ENCODE results near the gene KCNC1.

The KCNC1 gene

DNA sequence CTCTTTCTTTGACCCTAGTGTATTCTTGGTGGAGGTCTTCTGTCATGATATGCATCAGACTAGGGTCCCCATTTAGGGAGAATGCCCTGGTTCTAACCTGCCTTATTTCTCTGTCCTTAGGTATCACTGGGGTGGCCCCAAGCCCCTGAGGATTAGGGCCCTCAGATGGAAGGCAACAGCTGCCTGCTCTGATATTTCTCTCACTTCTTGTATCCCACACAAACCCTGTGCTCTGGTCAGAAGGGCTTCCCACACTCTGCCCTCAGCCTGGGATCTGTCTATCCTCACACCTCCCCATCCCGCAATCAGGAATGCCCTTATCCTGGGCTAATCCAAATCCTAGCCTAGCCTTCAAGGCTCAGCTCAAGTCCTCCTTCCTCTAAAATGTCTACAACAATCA is 75.5 kb downstream of the KCNC1 start:
- Mint-ChIP-seq H3K4me3 (no peak overlapping the region), H3K27me3 (no peaks in the 10 kb centered on the region), H3K36me3 (ENCODE audit: low read depth) (peaks cover 4% of the 10 kb centered on the region), H3K27ac (no peak overlapping the region), H3K9me3 (no peaks in the 10 kb centered on the region), H3K4me1 (ENCODE audit: low read depth) (no peaks in the 10 kb centered on the region)
- no peak for DNase-seq

DNA sequence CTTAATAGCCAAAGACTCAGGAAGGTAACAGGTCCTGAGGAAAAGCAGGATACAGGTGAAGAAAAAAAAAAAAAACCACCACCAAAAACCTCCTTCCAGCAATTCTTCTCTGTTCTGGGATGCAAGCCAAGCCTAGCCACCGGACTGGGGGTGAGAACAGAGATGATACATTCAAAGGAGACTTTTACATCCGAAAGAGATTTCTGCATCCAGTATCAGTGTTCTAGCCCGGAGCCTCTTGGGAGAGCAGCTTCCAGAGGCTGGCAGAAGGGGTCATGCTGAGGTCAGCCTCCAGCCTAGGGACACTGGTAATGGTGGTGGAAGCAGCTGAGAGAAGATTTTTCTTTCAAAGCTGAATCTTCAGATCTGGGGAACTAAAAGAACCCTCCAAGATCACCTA is 76.2 kb downstream of the KCNC1 start:
- DNase-seq: no peak
- Mint-ChIP-seq H3K27me3 (no peaks in the 10 kb centered on the region), H3K9me3 (no peaks in the 10 kb centered on the region), H3K27ac (no peak overlapping the region), H3K4me1 (ENCODE audit: low read depth) (no peaks in the 10 kb centered on the region), H3K4me3 (no peak overlapping the region), H3K36me3 (ENCODE audit: low read depth) (peaks cover 4% of the 10 kb centered on the region)

DNA sequence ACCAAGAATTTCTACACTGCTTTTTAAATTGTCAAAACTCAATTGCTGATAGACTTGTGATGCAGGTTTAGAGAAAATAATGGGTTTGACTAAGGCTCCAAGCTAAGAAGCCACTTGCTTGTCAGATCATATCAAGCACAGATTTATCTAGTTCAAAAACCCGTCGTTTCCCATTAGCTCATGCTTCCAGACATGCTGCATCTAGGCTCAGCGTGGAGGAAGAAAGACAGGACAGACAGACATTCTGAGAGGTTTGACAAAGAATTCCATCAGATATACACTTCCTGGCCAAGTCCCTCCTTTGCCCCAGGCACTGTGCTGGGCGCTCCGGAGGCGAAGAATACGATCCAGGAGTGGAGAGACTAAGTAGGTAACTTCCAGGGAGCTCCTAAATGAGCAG is 76.8 kb downstream of the KCNC1 start:
- no peak for DNase-seq
- no peaks in the 10 kb centered on the region for H3K27me3 Mint-ChIP-seq
- no peak overlapping the region for H3K27ac Mint-ChIP-seq
- H3K9me3 Mint-ChIP-seq: no peaks in the 10 kb centered on the region
- H3K4me1 Mint-ChIP-seq (ENCODE audit: low read depth): no peaks in the 10 kb centered on the region
- H3K36me3 Mint-ChIP-seq (ENCODE audit: low read depth): peaks cover 4% of the 10 kb centered on the region
- no peak overlapping the region for H3K4me3 Mint-ChIP-seq

DNA sequence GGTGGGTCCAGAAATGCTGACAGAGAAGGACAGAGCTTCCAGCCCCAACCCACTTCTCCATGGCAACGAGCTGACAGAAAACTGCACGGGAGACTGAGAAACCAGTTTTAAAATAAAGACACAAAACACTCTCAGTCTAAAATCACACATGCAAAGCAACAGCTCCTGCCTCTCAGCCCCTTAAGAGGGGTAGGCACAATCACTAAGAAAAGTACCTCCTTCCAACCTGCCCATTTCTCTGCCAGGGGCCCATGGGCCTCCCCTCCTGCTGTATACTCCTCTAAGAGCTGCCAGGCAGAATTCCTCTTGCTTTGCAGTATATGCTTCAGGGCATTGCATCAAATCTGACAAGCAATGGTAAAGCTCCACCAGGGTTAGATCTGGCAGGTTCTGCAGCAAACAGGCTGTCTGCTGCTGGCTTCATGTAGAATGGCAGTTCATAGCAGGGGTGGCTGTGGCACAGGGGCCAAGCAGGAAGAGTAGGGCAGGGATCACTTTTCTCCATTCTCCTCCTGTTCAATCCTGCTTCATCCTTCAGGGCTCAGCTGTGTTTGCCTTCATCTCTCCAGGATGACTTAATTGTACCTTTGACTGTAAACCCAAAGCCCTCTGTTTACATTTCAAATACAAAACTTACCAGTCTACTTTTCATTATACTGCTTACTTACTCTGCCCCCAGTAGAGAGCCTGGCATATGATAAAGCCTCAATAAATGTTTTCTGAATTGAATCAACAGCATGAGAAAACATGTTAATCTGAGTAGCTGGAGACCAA is 77.7 kb downstream of the KCNC1 start:
- H3K27ac Mint-ChIP-seq: no peak overlapping the region
- H3K4me1 Mint-ChIP-seq (ENCODE audit: low read depth): no peaks in the 10 kb centered on the region
- H3K36me3 Mint-ChIP-seq (ENCODE audit: low read depth): peaks cover 4% of the 10 kb centered on the region
- no peak overlapping the region for H3K4me3 Mint-ChIP-seq
- H3K9me3 Mint-ChIP-seq: no peaks in the 10 kb centered on the region
- no peaks in the 10 kb centered on the region for H3K27me3 Mint-ChIP-seq
- no peak for DNase-seq

DNA sequence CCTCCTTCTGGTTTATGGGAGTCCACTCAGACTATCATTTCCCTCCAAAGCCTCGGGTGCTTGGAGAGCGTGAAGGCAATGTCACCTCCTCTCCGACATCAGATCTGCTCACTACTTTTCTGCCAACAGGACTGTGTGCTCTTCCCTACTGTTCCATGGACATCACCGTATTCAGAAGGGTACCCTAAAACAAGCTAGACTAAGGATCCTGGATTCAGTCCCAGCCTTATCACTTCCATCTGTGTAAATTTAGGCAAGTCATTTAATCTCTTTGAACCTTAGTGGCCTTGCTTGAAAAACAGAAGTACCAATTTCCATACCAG is 78.2 kb downstream of the KCNC1 start:
- Mint-ChIP-seq H3K36me3 (ENCODE audit: low read depth) (peaks cover 4% of the 10 kb centered on the region), H3K27me3 (no peaks in the 10 kb centered on the region), H3K4me3 (no peak overlapping the region), H3K9me3 (no peaks in the 10 kb centered on the region), H3K4me1 (ENCODE audit: low read depth) (no peaks in the 10 kb centered on the region), H3K27ac (no peak overlapping the region)
- DNase-seq: no peak

DNA sequence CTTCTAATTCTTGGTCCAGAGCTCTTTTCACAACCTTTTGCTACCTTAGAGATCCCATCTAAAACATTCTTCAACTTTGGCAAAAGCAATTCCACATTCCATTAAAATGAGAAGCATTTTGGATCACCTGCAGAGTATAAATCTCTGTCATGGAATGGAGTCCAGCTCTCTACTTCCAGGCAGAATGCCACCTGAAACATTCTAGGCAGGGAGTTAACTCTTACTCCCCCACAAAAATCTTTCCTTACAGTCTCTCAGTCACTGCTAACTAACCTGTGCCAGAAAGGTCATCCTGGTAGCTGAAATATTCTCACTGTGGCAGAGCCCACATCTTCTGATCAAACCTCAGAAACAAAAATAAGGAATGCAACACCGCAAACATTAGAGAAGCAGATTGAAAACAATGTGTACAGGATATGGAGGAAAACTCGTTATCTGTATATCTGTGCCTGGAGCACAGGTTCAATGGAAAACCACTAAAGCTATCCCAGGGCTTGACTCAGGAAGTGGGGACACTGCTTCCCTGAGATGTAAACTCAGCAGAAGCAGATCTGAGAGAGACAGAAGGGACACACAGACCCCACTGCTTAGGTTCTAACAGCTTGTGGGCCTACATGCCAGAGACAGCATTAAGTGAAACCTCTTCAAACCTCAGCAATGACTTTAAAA is 78.9 kb downstream of the KCNC1 start:
- H3K36me3 Mint-ChIP-seq (ENCODE audit: low read depth): peaks cover 4% of the 10 kb centered on the region
- H3K27me3 Mint-ChIP-seq: no peaks in the 10 kb centered on the region
- H3K4me1 Mint-ChIP-seq (ENCODE audit: low read depth): no peaks in the 10 kb centered on the region
- no peak for DNase-seq
- H3K27ac Mint-ChIP-seq: no peak overlapping the region
- no peak overlapping the region for H3K4me3 Mint-ChIP-seq
- H3K9me3 Mint-ChIP-seq: no peaks in the 10 kb centered on the region

DNA sequence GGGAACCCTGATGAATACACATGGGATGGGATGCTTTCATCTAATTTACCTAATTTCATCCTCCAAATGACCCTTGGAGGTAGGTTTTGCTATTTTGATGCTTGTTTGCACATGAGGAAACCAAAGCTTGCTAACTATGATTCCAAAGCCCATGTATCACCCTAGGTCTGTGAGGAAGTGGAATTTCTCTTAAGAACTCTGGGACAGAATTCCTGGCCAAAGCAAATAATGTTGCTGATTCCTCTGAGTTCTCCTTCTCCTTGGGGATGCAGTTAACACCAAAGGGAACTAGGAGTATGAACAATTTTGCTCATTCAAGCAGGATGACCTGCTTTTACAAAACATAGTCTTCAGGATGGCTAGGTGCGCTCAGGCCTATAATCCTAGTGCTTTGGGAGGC is 80.0 kb downstream of the KCNC1 start:
- Mint-ChIP-seq H3K27me3 (no peaks in the 10 kb centered on the region), H3K36me3 (ENCODE audit: low read depth) (peaks cover 4% of the 10 kb centered on the region), H3K27ac (no peak overlapping the region), H3K4me1 (ENCODE audit: low read depth) (no peaks in the 10 kb centered on the region), H3K4me3 (no peak overlapping the region), H3K9me3 (no peaks in the 10 kb centered on the region)
- no peak for DNase-seq

DNA sequence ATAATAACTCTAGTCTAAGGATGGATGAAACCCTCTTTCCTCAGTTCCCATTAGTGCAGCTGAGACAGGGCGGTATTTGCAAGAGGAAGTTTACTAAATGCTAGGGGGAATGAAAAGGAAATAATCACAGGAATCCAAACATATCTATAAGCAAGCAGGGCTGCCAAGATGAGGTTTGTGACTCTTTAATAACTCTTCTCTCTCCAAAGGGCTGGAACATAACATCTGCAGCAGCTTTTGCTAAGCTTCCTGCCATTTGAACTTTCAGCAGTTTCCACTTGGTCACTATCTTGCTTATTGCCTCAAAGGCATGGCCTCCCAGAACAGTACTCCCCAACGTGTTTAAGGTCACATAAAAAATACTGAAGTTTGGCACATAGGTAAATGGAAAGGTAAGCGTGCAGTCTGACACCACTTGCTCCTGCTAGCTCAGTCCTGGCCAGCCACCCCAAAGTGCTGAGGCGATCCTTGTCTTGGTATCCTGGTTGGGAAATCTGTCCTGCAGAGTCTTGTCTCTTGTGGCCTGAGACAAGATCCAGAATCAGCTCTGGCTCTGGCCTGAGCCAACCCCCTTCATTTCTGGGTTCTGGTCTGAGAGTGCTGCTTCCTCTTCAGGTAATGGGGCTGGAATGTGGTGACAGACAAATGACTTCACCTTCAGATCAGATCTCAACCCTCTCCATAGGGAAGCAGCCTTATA is 81.8 kb downstream of the KCNC1 start:
- Mint-ChIP-seq H3K9me3 (no peaks in the 10 kb centered on the region), H3K4me3 (no peak overlapping the region), H3K36me3 (ENCODE audit: low read depth) (peaks cover 4% of the 10 kb centered on the region), H3K27me3 (no peaks in the 10 kb centered on the region), H3K4me1 (ENCODE audit: low read depth) (no peaks in the 10 kb centered on the region), H3K27ac (no peak overlapping the region)
- no peak for DNase-seq

DNA sequence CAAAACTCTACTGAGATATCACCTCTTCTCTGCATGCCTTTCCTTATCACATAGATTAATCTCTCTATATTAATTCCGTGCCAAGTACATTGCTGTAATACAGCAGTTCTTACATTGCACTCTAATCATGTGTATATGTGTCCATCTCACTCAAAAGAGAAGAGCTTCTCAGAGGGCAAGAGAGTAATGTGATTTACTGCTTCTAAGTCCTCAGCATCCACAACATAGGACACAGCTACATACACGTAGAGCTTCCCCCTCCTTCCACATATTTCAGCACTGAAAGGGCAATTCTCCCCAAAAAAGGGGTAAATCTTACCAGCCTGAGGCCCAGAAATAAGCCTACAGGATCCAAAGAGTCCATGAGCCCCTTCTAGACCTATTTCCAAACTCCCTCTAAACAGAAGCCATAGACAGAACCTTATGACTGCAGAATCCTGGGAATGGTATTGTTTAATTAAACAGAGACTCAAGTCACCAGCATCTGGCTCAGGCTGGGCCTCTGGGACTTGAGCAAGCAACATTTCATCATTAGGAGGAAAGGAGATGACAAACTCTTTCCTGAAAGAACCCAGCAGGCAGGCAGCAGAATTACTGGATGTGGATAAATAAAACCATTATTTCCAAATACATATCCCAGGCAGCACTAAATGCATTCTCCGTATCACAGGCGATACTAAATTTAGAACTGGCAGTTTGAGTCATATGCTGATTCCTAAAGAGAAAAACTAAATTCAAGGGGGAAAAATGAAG is 87.2 kb downstream of the KCNC1 start:
- Mint-ChIP-seq H3K27me3 (no peaks in the 10 kb centered on the region), H3K4me3 (no peak overlapping the region), H3K9me3 (no peaks in the 10 kb centered on the region), H3K4me1 (ENCODE audit: low read depth) (no peaks in the 10 kb centered on the region), H3K36me3 (ENCODE audit: low read depth) (no peaks in the 10 kb centered on the region), H3K27ac (no peak overlapping the region)
- no peak for DNase-seq

DNA sequence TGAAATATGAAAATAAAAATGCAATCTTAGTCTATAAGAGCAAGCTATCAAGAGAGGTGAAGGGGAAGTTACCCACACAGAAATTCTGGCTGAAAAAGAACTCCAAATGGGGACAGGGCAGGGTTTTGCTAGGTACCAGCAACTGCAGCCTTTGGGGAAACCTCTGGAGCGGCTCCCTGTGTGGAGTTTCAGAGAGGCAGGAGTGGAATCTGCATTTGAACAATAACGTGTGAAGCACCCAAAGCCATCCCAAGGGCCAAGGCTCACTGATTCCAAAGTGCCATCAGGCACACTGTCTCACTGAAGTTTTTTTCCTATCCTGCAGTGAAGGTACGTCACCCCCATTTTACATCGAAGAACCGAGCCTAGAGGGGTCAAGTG is 87.8 kb downstream of the KCNC1 start:
- Mint-ChIP-seq H3K4me3 (no peak overlapping the region), H3K36me3 (ENCODE audit: low read depth) (peaks cover 4% of the 10 kb centered on the region), H3K27me3 (no peaks in the 10 kb centered on the region), H3K27ac (no peak overlapping the region), H3K9me3 (no peaks in the 10 kb centered on the region), H3K4me1 (ENCODE audit: low read depth) (no peaks in the 10 kb centered on the region)
- no peak for DNase-seq

DNA sequence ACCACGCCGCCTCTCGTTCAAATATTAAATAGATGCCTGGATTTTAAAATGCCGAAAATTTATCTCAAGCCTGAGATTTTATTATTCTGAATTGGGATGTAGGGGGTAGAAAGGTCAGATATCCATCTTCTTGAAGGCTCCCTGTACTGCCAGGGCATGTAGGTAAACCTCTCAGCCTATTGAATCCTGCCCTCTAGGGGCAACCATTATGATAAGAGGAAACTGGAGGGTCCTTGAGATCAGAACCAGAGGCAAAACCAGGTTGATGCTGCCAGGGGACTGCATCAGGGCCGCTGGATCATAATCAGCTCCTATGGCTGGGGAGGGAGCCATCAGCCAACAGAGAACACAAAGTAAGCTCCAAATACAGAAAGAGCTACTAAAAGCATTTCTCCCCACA is 92.4 kb downstream of the KCNC1 start:
- Mint-ChIP-seq H3K27ac (no peak overlapping the region), H3K27me3 (no peaks in the 10 kb centered on the region), H3K36me3 (ENCODE audit: low read depth) (peaks cover 9% of the 10 kb centered on the region), H3K4me1 (ENCODE audit: low read depth) (no peaks in the 10 kb centered on the region), H3K9me3 (no peaks in the 10 kb centered on the region), H3K4me3 (no peak overlapping the region)
- DNase-seq: no peak

DNA sequence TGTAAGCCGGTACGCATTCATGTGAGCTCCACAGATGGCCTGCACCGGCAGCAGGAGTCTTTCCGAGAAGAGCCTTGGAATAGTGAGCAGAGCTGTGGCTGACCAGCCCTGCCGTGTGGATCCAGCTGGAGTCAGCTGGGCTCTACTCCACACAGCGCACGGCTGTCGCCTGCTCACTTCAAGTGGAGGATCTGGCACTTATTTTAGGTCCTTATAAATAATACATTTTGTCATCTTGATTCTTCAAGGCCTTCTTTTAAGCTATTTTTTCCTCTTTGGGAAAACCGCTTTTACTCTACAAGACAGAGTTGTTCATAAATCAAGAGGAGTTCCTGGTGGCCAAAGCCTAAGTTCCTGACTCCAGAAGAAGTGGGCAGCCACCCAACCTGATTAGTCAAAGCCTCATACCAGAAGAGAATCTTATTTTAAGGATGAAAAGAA is 93.8 kb downstream of the KCNC1 start:
- Mint-ChIP-seq H3K4me1 (ENCODE audit: low read depth) (no peaks in the 10 kb centered on the region), H3K27ac (no peak overlapping the region), H3K27me3 (no peaks in the 10 kb centered on the region), H3K4me3 (no peak overlapping the region), H3K36me3 (ENCODE audit: low read depth) (peaks cover 9% of the 10 kb centered on the region), H3K9me3 (no peaks in the 10 kb centered on the region)
- no peak for DNase-seq

DNA sequence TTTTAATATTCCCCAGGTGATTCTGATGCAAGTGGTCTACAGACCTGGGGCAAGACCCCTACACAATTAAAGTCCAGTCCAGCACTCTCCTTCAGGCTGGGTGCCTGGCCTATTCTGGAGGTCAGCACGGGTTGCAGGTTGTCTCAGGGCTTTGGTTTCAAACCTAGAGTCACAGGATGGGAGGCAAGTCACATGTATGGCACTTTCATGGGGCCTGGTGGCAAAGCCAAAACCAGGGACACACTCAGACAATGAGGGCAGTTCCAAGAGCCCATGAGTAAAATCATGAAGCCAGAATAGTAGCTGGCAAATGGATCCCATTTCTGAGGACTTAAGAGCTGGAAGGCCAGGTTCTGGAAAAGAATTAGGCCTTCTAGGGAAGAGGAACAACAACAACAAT is 96.6 kb downstream of the KCNC1 start:
- H3K4me3 Mint-ChIP-seq: no peak overlapping the region
- no peaks in the 10 kb centered on the region for H3K4me1 Mint-ChIP-seq (ENCODE audit: low read depth)

DNA sequence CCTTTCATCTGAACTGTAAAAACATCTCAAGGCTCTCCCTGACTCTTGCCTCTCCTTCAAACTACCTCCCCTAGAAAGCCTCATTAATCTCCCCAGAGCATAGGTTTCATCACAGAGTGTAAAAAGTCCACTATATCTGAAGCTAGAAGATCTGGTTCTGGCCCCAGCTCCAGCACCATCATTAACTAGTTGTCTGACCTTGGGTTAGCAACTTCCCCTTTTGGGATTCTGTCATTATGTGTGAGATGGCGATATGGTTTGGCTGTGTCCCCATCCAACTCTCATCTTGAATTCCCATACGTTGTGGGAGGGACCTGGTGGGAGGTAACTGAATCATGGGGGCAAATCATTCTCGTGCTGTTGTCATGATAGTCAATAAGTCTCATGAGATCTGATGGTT is 97.3 kb downstream of the KCNC1 start:
- Mint-ChIP-seq H3K36me3 (ENCODE audit: low read depth) (peaks cover 11% of the 10 kb centered on the region), H3K27me3 (no peaks in the 10 kb centered on the region), H3K9me3 (no peaks in the 10 kb centered on the region), H3K4me3 (no peak overlapping the region), H3K27ac (no peak overlapping the region), H3K4me1 (ENCODE audit: low read depth) (no peaks in the 10 kb centered on the region)
- no peak for DNase-seq

More for the DNA sequence above, 96.6 kb downstream of the KCNC1 start:
- Mint-ChIP-seq H3K27me3 (no peaks in the 10 kb centered on the region), H3K27ac (no peak overlapping the region), H3K36me3 (ENCODE audit: low read depth) (peaks cover 11% of the 10 kb centered on the region), H3K9me3 (no peaks in the 10 kb centered on the region)
- no peak for DNase-seq

Data from activated T-cell treated with anti-CD3 and anti-CD28 coated beads, Interleukin-2, amount 50 U/mL, for 24 hours (primary cell).